Astrocyte (in vitro differentiated cells and primary cell): ENCODE results near the gene SPACA4.

ENCODE experiments used
- CTCF ChIP-seq: IDR thresholded peaks from 2 replicates; pipeline ENCODE4 v1.5.1; 2011; ENCODE audit warnings: low read depth, mild to moderate bottlenecking, inconsistent platforms, low read length, moderate library complexity; ENCODE audit not compliant: insufficient read depth
- EZH2 ChIP-seq: IDR thresholded peaks from 2 replicates; pipeline ENCODE4 v1.6.1; 2012; ENCODE audit warnings: mild to moderate bottlenecking, low read length, inconsistent platforms; ENCODE audit not compliant: insufficient read depth

GRCh38 chr19:48641850-48642249 lies 35.3 kb downstream of the SPACA4 start:
- TF ChIP-seq CTCF (no peak), EZH2 (no peak)
